HL-60 (cell line): ENCODE results near the gene SLFNL1.
A peak's percentile ranks its signal among the peaks of the same experiment; 100 is the strongest.

Source experiments
- DNase-seq, 2 experiments: peaks; one replicate each; pipeline ENCODE4 v3.0.0-alpha.2; 2010 to 2020; ENCODE audit warnings: low read depth in 1 of 2, low spot score in 1 of 2
- H3K27ac ChIP-seq: fragments of 250-450 bp; sonication (Bioruptor Pico); replicated peaks from 2 replicates; pipeline ENCODE4 v1.5.1; 2020; ENCODE audit warnings: mild to moderate bottlenecking, moderate library complexity
- H3K27me3 ChIP-seq: fragments of 250-450 bp; sonication (Bioruptor Pico); 2 replicates; pipeline ENCODE4 v1.5.1; 2021; ENCODE audit warnings: mild to moderate bottlenecking, moderate library complexity; ENCODE audit not compliant: insufficient read depth, poor library complexity, severe bottlenecking
- H3K4me3 ChIP-seq: replicated peaks from 2 replicates; pipeline ENCODE4 v1.5.1; 2011; ENCODE audit warnings: mild to moderate bottlenecking, control low read depth, low read length; ENCODE audit not compliant: insufficient read depth
- CTCF ChIP-seq: IDR thresholded peaks from one replicate; pipeline ENCODE4 v1.5.1; 2011; ENCODE audit warnings: low read length, control low read depth, inconsistent platforms; ENCODE audit not compliant: insufficient read depth
- GABPA ChIP-seq: IDR thresholded peaks from 2 replicates; pipeline ENCODE4 v1.6.1; 2012; ENCODE audit warnings: low read depth
- POLR2AphosphoS5 ChIP-seq: IDR thresholded peaks from 2 replicates; pipeline ENCODE4 v1.6.1; 2012; ENCODE audit warnings: low read depth
- REST ChIP-seq: IDR thresholded peaks from 2 replicates; pipeline ENCODE4 v1.6.1; 2012; ENCODE audit warnings: low read depth; ENCODE audit not compliant: insufficient replicate concordance
- SPI1 ChIP-seq: IDR thresholded peaks from 2 replicates; pipeline ENCODE4 v1.6.1; 2012; ENCODE audit warnings: low read depth, mild to moderate bottlenecking, borderline replicate concordance

The SLFNL1 gene

DNA sequence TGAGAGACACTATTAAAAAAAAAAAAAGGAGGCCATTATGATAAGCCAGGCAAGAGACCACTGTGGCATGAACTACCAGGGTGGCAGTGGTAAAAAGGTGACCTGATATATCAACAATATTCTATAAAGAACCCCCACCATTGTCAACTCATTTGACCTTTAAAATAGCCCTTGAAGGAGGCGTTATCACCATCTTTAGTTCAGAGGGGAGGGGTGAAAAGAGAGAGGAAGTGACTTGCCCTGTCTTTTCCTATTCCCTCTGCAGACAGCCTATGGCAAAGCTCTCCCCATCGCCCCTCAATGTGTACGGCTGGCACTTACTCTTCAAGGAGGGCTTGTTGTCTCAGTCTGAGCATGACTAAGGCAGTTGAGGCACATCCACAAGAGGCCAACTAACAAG is 11.7 kb upstream of the SLFNL1 start:
- TF ChIP-seq SPI1 = peak; percentile 33; the same call in 1 of the 2 replicates
- no peak for TF ChIP-seq POLR2AphosphoS5
- TF ChIP-seq REST = no peak
- H3K27ac ChIP-seq = no peak overlapping the region
- H3K4me3 ChIP-seq = no peak overlapping the region
- DNase-seq = no peak
- H3K27me3 ChIP-seq = no peaks in the 10 kb centered on the region

DNA sequence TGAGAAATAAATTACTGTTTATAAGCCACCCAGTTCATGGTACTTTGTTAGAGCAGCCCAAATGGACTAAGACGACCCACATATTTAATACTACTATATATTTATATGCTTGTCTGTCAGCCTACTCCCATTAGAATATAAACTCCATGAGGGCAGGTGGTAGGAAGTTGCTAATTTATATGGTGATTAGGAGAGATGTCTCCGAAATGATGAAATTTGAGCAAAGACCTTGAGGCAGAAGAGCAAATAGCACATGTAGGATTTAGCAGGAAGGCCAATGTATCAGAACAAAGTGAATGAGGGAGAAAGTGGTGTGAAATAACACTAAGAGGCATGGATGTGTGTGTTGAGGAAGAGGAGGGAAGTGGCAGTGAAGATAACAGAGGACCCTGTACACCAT is 10.6 kb upstream of the SLFNL1 start:
- TF ChIP-seq SPI1 (no peak), GABPA (no peak), CTCF (no peak), REST (no peak), POLR2AphosphoS5 (no peak)
- no peak overlapping the region for H3K4me3 ChIP-seq
- no peaks in the 10 kb centered on the region for H3K27me3 ChIP-seq
- DNase-seq = no peak
- no peak overlapping the region for H3K27ac ChIP-seq

DNA sequence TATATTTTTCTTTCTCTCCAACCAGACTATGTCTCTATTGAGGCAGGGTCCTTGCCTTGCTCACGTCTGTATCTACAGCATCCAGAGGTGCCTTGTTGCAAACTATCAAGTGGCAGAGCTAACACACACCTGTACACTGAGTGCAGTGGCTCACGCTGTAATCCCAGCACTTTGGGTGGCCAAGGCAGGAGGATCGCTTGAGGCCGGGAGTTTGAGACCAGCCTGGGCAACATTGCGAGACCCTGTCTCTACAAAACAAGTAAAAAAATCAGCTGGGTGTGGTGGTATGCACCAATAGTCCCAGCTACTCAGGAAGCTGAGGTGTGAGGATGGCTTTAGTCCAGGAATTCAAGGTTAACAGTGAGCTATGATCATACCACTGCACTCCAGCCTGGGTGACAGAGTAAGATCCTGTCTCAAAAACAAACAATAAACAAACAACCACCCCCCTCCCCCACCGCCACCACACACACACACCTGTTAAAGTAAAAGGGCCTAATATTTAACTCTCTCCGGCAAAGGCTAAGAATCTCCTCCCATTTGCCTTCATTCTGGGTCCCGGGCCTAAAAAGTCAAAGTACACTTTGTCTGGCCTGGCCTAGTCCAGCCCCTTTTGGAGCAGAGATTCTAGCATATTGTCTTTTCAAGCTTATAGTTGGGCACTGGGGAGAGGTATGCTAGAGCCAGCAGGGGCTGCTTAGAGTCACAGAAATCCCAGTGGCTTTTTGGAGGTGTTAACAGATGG is 9.5 kb upstream of the SLFNL1 start:
- no peak for TF ChIP-seq POLR2AphosphoS5
- no peak for TF ChIP-seq SPI1
- TF ChIP-seq GABPA = no peak
- no peak for TF ChIP-seq REST
- no peak for TF ChIP-seq CTCF
- Histone ChIP-seq H3K4me3 (no peak overlapping the region), H3K27me3 (no peaks in the 10 kb centered on the region), H3K27ac (no peak overlapping the region)
- DNase-seq = no peak
